GM18858 (cell line): ENCODE results near the gene ACTR3C.

Experiments used
- ATAC-seq: cut with Tn5 transposase; IDR thresholded peaks from one replicate; pipeline ENCODE4 v1.9.1; 2021; ENCODE audit not compliant: unreplicated experiment

ACTR3C gene

DNA sequence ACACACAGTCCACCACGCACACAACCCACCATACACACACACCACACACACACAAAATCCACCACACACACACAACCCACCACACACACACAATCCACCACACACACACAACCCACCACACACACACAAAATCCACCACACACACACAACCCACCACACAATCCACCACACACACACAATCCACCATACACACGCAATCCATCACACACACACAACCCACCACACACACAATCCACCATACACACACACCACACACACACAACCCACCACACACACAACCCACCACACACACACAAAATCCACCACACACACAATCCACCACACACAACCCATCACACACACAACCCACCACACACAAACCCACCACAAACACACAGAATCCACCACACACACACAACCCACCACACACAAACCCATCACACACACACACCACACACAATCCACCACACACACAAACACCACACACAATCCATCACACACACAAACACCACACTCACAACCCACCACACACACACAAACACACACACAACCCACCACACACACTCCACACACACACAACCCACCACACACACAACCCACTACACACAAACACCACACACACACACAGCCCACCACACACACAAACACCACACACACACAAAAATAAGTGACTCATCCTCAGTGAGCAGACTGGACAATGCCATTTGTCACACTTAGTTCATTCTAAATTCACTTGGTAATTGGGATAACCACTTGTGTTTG is 36.4 kb upstream of the ACTR3C start:
- no peak for ATAC-seq

- no peak for ATAC-seq
Measured at GRCh38 chr7:150358988-150359621, 35.8 kb upstream of the ACTR3C start.

GRCh38 chr7:150358433-150358832 is 35.1 kb upstream of the ACTR3C start:
- no peak for ATAC-seq

GRCh38 chr7:150357771-150358427 is 34.6 kb upstream of the ACTR3C start:
- no peak for ATAC-seq

GRCh38 chr7:150357270-150357669 is 33.9 kb upstream of the ACTR3C start:
- ATAC-seq, result no peak

- no peak for ATAC-seq
Measured at GRCh38 chr7:150356265-150356897, 33.0 kb upstream of the ACTR3C start.

DNA sequence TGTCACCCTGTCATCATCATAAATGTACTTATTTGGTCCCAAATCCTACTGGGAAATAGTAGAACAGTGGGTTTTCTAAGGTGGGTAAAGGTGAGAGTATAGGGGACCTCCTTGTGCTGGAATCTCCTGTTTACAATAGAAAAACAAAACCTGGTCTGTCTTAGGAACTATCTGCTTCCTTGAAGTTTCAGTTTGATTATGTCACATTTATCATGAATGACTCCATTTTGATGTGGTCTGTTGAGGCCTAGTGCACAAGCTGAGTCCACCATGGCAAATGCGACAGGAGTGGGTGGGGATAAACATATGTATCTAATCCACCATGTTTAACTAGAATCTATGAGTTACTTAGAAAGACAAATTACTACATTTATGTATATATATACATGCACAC is 32.3 kb upstream of the ACTR3C start:
- no peak for ATAC-seq

DNA sequence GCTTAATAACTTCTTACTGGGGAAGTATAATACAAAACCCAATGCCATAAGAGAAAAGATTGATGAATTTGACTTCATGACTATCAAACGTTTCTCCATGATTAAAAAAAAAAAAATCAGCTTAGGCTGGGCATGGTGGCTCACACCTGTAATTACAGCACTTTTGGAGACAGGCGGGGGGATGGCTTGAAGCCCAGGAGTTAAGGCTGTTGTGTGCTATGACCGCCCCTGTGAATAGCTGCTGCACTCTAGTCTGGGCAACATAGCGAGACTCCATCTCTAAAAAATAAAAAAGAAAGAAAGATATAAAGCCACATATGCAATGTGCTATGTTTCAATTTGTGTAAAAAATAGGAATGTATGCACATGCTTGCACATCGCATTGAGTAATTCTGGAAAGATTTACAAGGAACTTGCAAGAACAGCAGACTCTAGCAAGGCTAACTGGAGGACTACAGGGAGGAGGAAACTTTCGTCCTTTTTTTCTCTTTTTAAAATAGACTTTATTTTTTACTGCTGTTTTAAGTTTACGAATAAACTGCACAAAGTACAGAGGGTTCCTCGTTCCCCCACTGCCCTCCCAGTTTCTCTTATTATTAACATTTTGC is 28.3 kb upstream of the ACTR3C start:
- ATAC-seq, result no peak

- ATAC-seq, result no peak
Measured at GRCh38 chr7:150346922-150347321, 23.6 kb upstream of the ACTR3C start.

DNA sequence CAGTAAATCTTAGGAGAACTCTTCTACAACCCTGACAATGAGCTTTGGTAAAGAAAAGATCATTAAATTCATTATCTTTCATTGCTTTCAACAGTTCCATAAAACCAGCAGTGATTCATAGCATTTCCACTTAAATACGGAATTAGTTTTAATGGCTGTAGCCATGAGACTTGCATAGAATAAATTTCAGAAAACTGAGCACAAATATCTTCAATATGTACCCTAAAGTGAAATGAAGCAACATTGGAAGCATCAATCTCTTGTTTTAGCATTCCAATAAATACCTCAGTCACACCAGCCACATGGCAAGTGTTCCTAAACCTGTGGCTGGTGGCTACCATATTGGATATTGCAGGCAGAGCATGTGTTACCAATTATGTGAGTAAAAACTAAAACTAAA is 21.7 kb upstream of the ACTR3C start:
- no peak for ATAC-seq

- no peak for ATAC-seq
Measured at GRCh38 chr7:150344299-150344698, 21.0 kb upstream of the ACTR3C start.

- no peak for ATAC-seq
Measured at GRCh38 chr7:150343225-150343624, 19.9 kb upstream of the ACTR3C start.

DNA sequence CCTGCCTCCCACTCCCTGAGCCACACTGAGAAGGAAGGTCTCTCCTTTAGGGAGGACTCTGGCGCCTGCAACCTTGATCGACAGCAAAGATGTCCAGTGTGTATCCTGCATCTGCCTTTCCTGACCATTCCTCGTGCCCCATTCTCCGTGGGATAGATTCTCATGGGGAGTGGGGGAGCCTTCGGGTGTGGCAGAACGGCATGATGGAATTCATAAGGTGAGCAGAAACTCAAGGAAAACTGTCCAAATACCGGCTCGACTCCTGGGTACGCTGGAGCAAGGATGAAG is 18.7 kb upstream of the ACTR3C start:
- no peak for ATAC-seq

DNA sequence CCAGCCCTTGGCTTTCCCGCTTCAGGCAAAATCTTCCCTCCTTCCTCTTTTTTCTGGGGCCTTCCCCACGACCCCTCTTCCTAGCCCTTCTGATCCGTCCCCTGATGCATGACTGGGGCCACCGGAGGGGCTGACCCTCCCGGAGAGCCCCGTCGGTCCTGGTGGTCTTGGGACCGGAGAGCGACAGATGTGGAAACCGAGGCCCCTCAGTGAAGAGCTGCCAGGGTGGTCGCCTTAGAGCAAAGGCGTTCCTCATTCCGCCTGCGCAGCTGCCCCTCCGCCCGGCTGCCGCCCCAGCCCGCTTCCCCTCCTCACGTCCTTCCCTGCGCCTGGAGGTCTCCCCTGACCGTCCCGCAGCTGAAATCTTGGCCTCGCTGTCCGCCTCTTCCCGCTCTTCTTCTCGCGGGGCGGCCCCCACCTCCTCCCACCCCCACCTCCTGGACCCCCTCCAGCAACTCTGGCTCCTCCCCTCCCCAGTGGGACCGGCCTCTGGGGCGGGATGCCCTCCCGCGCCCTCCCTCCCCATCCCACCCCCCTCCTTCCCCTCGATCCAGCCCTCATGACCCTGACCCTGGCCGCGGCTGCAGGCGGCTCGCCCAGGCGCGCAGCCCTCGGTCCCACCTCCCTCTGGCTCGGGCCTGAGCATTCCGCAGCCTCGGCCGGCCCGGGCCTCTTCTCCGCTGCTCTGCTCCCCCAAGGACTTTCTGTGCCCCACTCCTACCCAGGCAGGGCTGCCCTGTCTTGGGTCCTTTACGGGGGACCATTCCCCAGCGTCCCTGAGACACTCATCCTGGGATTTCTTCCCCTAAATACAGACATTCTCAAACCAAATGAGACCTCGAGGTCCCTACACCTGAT is 18.1 kb upstream of the ACTR3C start, which contains the start of gene RARRES2:
Gene RARRES2, minus strand, starts transcription at position 367 of the 858 bp plus-strand sequence. CDS start 1,020 bp downstream, outside the sequence.
- no peak for ATAC-seq

DNA sequence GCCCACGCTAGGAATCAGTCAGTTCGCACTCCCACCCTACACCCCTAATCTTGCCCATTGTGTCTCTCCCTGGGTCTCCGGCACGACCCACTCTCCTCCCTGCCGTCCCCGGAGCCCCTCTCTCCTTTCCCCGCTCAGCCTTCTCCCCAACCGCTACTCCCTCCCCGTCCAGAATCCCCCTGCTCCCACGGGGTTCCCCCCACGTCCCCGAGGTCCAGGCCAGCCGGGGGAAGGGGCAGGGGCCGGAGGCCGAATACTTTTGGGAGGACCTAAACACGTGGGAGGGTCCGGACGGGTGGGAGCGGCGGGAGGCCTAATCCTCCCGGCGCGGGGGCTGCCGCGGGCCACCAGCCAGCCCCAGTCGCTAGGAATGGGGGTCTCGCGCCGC is 17.5 kb upstream of the ACTR3C start:
- ATAC-seq, result no peak

GRCh38 chr7:150340024-150340749 is 16.8 kb upstream of the ACTR3C start:
- ATAC-seq, result no peak

DNA sequence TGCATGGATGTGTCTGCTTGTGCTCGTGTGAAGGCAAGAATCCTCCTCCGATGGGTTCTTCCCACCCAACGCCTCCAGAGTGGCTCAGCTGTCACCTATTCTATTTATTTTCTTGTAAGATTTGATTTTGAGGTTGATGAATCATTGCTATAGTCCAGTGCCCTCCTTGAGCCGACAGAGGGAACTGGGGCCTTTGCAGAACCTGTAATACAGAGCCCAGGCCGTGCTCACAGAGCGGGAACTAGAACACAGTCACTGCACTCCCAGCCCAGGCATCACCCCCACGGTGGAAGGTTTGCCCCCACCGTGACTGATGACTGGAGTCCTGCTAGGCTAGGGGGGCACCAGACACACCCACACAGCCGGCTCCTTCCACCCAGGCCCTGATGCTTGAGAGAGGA is 16.1 kb upstream of the ACTR3C start:
- ATAC-seq, result no peak

GRCh38 chr7:150338166-150338829 is 15.0 kb upstream of the ACTR3C start:
- ATAC-seq, result no peak

DNA sequence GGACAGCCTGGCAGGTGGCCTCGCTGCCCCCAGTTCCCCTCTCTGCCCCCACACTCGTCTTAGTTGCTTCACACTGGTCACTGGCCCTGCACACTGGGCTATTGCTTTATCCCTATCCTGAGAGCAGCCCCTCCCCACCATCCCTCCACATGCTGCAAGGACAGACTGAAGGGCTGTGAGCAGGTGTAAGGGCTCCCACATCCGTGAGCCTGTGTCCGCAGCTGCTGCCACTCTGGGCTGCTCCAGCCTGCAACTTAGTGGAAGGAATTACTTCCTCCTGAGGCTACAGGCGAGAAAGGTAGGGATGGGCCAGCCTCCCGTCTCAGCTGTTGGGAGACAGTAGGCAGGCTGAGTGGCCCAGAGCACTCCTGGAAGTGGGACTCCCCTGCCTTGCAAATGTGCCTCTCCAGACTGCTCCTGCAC is 14.3 kb upstream of the ACTR3C start:
- ATAC-seq, result no peak
